Measurements from ENCODE around the gene IL17RC. TPM values are rescaled to one million over a fixed set of nuclear protein-coding genes. Genes with fewer than 3 reads are reported as not detected.
"Not testable (repeated sequence)": the region's sequence is repeated elsewhere in the genome, so short reads cannot be mapped to it uniquely, and the experiment has no call there.

IL17RC gene
- polyA plus RNA-seq, 2 donors = 37.0 to 52.7 TPM

GRCh38 chr3:9891072-9891622 is 25.8 kb upstream of the IL17RC start:
- Histone ChIP-seq H3K9me3 (ENCODE audit: control insufficient read depth in 2 of 2, insufficient read depth in 1 of 2, low read depth in 1 of 2, low read length in 1 of 2) (no peaks in the 10 kb centered on the region), H3K4me1 (ENCODE audit: control insufficient read depth in 2 of 2, insufficient read depth in 2 of 2, low read length in 1 of 2) (peaks cover 3 to 5% of the 10 kb centered on the region in 2 donors), H3K36me3 (ENCODE audit: control insufficient read depth in 2 of 2, insufficient read depth in 2 of 2, low read length in 1 of 2) (peaks cover 5 to 7% of the 10 kb centered on the region in 2 donors), H3K27me3 (ENCODE audit: control insufficient read depth in 1 of 2, insufficient read depth in 2 of 2, low read length in 2 of 2) (no peaks in the 10 kb centered on the region), H3K4me3 (ENCODE audit: low read depth in 1 of 2, low read length in 2 of 2) (peak overlapping the region; percentile 75 to 90), H3K27ac (ENCODE audit: low read depth in 2 of 2, low read length in 1 of 2) (peak overlapping the region; percentile 90 to 94)
- 7 to 8% methylated on average over 12 of the region's 12 CpGs for WGBS, 2 donors

- H3K27ac ChIP-seq (ENCODE audit: low read depth in 2 of 2, low read length in 1 of 2) = no peak overlapping the region
- H3K4me3 ChIP-seq (ENCODE audit: low read depth in 1 of 2, low read length in 2 of 2) = no peak overlapping the region
- peaks cover 5 to 7% of the 10 kb centered on the region in 2 donors for H3K36me3 ChIP-seq (ENCODE audit: control insufficient read depth in 2 of 2, insufficient read depth in 2 of 2, low read length in 1 of 2)
- H3K4me1 ChIP-seq (ENCODE audit: control insufficient read depth in 2 of 2, insufficient read depth in 2 of 2, low read length in 1 of 2) = peaks cover 3 to 13% of the 10 kb centered on the region in 2 donors
- no peaks in the 10 kb centered on the region for H3K27me3 ChIP-seq (ENCODE audit: control insufficient read depth in 1 of 2, insufficient read depth in 2 of 2, low read length in 2 of 2)
- WGBS, 2 donors = 78 to 86% methylated on average over 1 of the region's 1 CpG
- no peaks in the 10 kb centered on the region for H3K9me3 ChIP-seq (ENCODE audit: control insufficient read depth in 2 of 2, insufficient read depth in 1 of 2, low read depth in 1 of 2, low read length in 1 of 2)
These were observed 23.2 kb upstream of the IL17RC start for GRCh38 chr3:9893739-9894138.

- not testable (repeated sequence) for H3K4me3 ChIP-seq (ENCODE audit: low read depth in 1 of 2, low read length in 2 of 2); H3K27me3 ChIP-seq (ENCODE audit: control insufficient read depth in 1 of 2, insufficient read depth in 2 of 2, low read length in 2 of 2); H3K36me3 ChIP-seq (ENCODE audit: control insufficient read depth in 2 of 2, insufficient read depth in 2 of 2, low read length in 1 of 2); H3K27ac ChIP-seq (ENCODE audit: low read depth in 2 of 2, low read length in 1 of 2); H3K9me3 ChIP-seq (ENCODE audit: control insufficient read depth in 2 of 2, insufficient read depth in 1 of 2, low read depth in 1 of 2, low read length in 1 of 2)
- 90 to 95% methylated on average over 3 of the region's 3 CpGs for WGBS, 2 donors
- H3K4me1 ChIP-seq (ENCODE audit: control insufficient read depth in 2 of 2, insufficient read depth in 2 of 2, low read length in 1 of 2) = peaks cover 3 to 15% of the 10 kb centered on the region in 2 donors
These were observed 21.2 kb upstream of the IL17RC start for GRCh38 chr3:9895715-9896114.

- not testable (repeated sequence) for H3K36me3 ChIP-seq (ENCODE audit: control insufficient read depth in 2 of 2, insufficient read depth in 2 of 2, low read length in 1 of 2); H3K27me3 ChIP-seq (ENCODE audit: control insufficient read depth in 1 of 2, insufficient read depth in 2 of 2, low read length in 2 of 2); H3K4me3 ChIP-seq (ENCODE audit: low read depth in 1 of 2, low read length in 2 of 2); H3K9me3 ChIP-seq (ENCODE audit: control insufficient read depth in 2 of 2, insufficient read depth in 1 of 2, low read depth in 1 of 2, low read length in 1 of 2)
- H3K27ac ChIP-seq (ENCODE audit: low read depth in 2 of 2, low read length in 1 of 2) = peak overlapping the region in 1 of 2 donors; percentile 60
- H3K4me1 ChIP-seq (ENCODE audit: control insufficient read depth in 2 of 2, insufficient read depth in 2 of 2, low read length in 1 of 2) = peaks cover 3 to 15% of the 10 kb centered on the region in 2 donors
- WGBS, 2 donors = 84 to 90% methylated on average over 10 of the region's 10 CpGs
These were observed 20.0 kb upstream of the IL17RC start for GRCh38 chr3:9896755-9897407.

- no peaks in the 10 kb centered on the region for H3K9me3 ChIP-seq (ENCODE audit: control insufficient read depth in 2 of 2, insufficient read depth in 1 of 2, low read depth in 1 of 2, low read length in 1 of 2)
- no peaks in the 10 kb centered on the region for H3K27me3 ChIP-seq (ENCODE audit: control insufficient read depth in 1 of 2, insufficient read depth in 2 of 2, low read length in 2 of 2)
- H3K27ac ChIP-seq (ENCODE audit: low read depth in 2 of 2, low read length in 1 of 2) = peak overlapping the region; percentile 47 to 60
- 50 to 54% methylated on average over 4 of the region's 4 CpGs for WGBS, 2 donors
- H3K4me1 ChIP-seq (ENCODE audit: control insufficient read depth in 2 of 2, insufficient read depth in 2 of 2, low read length in 1 of 2) = peaks cover 3 to 17% of the 10 kb centered on the region in 2 donors
- no peak overlapping the region for H3K4me3 ChIP-seq (ENCODE audit: low read depth in 1 of 2, low read length in 2 of 2)
- peaks cover 5 to 7% of the 10 kb centered on the region in 2 donors for H3K36me3 ChIP-seq (ENCODE audit: control insufficient read depth in 2 of 2, insufficient read depth in 2 of 2, low read length in 1 of 2)
These were observed 19.2 kb upstream of the IL17RC start for GRCh38 chr3:9897408-9898372.

- WGBS, 2 donors = 47 to 73% methylated on average over 8 of the region's 8 CpGs
- no peaks in the 10 kb centered on the region for H3K9me3 ChIP-seq (ENCODE audit: control insufficient read depth in 2 of 2, insufficient read depth in 1 of 2, low read depth in 1 of 2, low read length in 1 of 2)
- H3K27ac ChIP-seq (ENCODE audit: low read depth in 2 of 2, low read length in 1 of 2) = peak overlapping the region; percentile 24 to 47
- no peaks in the 10 kb centered on the region for H3K27me3 ChIP-seq (ENCODE audit: control insufficient read depth in 1 of 2, insufficient read depth in 2 of 2, low read length in 2 of 2)
- no peak overlapping the region for H3K4me3 ChIP-seq (ENCODE audit: low read depth in 1 of 2, low read length in 2 of 2)
- H3K36me3 ChIP-seq (ENCODE audit: control insufficient read depth in 2 of 2, insufficient read depth in 2 of 2, low read length in 1 of 2) = no peaks in the 10 kb centered on the region
- H3K4me1 ChIP-seq (ENCODE audit: control insufficient read depth in 2 of 2, insufficient read depth in 2 of 2, low read length in 1 of 2) = peaks cover 0 to 14% of the 10 kb centered on the region in 2 donors
These were observed 18.2 kb upstream of the IL17RC start for GRCh38 chr3:9898467-9899241.

- peaks cover 0 to 14% of the 10 kb centered on the region in 2 donors for H3K4me1 ChIP-seq (ENCODE audit: control insufficient read depth in 2 of 2, insufficient read depth in 2 of 2, low read length in 1 of 2)
- H3K27me3 ChIP-seq (ENCODE audit: control insufficient read depth in 1 of 2, insufficient read depth in 2 of 2, low read length in 2 of 2) = no peaks in the 10 kb centered on the region
- 62 to 65% methylated on average over 3 of the region's 3 CpGs for WGBS, 2 donors
- no peak overlapping the region for H3K27ac ChIP-seq (ENCODE audit: low read depth in 2 of 2, low read length in 1 of 2)
- H3K4me3 ChIP-seq (ENCODE audit: low read depth in 1 of 2, low read length in 2 of 2) = no peak overlapping the region
- H3K9me3 ChIP-seq (ENCODE audit: control insufficient read depth in 2 of 2, insufficient read depth in 1 of 2, low read depth in 1 of 2, low read length in 1 of 2) = no peaks in the 10 kb centered on the region
- H3K36me3 ChIP-seq (ENCODE audit: control insufficient read depth in 2 of 2, insufficient read depth in 2 of 2, low read length in 1 of 2) = no peaks in the 10 kb centered on the region
These were observed 17.6 kb upstream of the IL17RC start for GRCh38 chr3:9899289-9899791.

GRCh38 chr3:9900965-9901415 is 15.9 kb upstream of the IL17RC start:
- not testable (repeated sequence) for H3K27me3 ChIP-seq (ENCODE audit: control insufficient read depth in 1 of 2, insufficient read depth in 2 of 2, low read length in 2 of 2); H3K4me3 ChIP-seq (ENCODE audit: low read depth in 1 of 2, low read length in 2 of 2); H3K36me3 ChIP-seq (ENCODE audit: control insufficient read depth in 2 of 2, insufficient read depth in 2 of 2, low read length in 1 of 2); H3K9me3 ChIP-seq (ENCODE audit: control insufficient read depth in 2 of 2, insufficient read depth in 1 of 2, low read depth in 1 of 2, low read length in 1 of 2); H3K27ac ChIP-seq (ENCODE audit: low read depth in 2 of 2, low read length in 1 of 2)
- WGBS, 2 donors = 73 to 95% methylated on average over 6 of the region's 6 CpGs
- H3K4me1 ChIP-seq (ENCODE audit: control insufficient read depth in 2 of 2, insufficient read depth in 2 of 2, low read length in 1 of 2) = peaks cover 0 to 14% of the 10 kb centered on the region in 2 donors

GRCh38 chr3:9901967-9902366 is 14.9 kb upstream of the IL17RC start:
- WGBS, 2 donors = 68 to 72% methylated on average over 5 of the region's 5 CpGs
- peaks cover 0 to 4% of the 10 kb centered on the region in 2 donors for H3K36me3 ChIP-seq (ENCODE audit: control insufficient read depth in 2 of 2, insufficient read depth in 2 of 2, low read length in 1 of 2)
- peaks cover 0 to 14% of the 10 kb centered on the region in 2 donors for H3K4me1 ChIP-seq (ENCODE audit: control insufficient read depth in 2 of 2, insufficient read depth in 2 of 2, low read length in 1 of 2)
- H3K4me3 ChIP-seq (ENCODE audit: low read depth in 1 of 2, low read length in 2 of 2) = no peak overlapping the region
- H3K27ac ChIP-seq (ENCODE audit: low read depth in 2 of 2, low read length in 1 of 2) = peak overlapping the region in 1 of 2 donors; percentile 61
- no peaks in the 10 kb centered on the region for H3K27me3 ChIP-seq (ENCODE audit: control insufficient read depth in 1 of 2, insufficient read depth in 2 of 2, low read length in 2 of 2)
- H3K9me3 ChIP-seq (ENCODE audit: control insufficient read depth in 2 of 2, insufficient read depth in 1 of 2, low read depth in 1 of 2, low read length in 1 of 2) = no peaks in the 10 kb centered on the region
